K562 (cell line): ENCODE results near the gene RPS6KA2. TPM values are rescaled to one million over a fixed set of nuclear protein-coding genes. Genes with fewer than 3 reads are reported as not detected.

ENCODE experiments used
- RBBP5 ChIP-seq: fragments of 200-600 bp; sonication (generic); IDR thresholded peaks from 2 replicates; pipeline ENCODE4 v1.6.1; 2012; ENCODE audit warnings: borderline replicate concordance, mild to moderate bottlenecking, low read length, control low read depth, inconsistent platforms; ENCODE audit not compliant: insufficient read depth, poor library complexity, severe bottlenecking
- polyA plus RNA-seq, 8 experiments: library from polyadenylated mRNA; depleted of rRNA in 4 of 8; stranded (reverse) in 5 of 8; unstranded in 3 of 8; fragments of >200 nt; fragmentation: Nextera tagmentation in 2 of 8; fragmentation: Illumina TruSeq in 1 of 8; extraction: Ambion mirVana in 2 of 8; extraction: Trizol in 1 of 8; gene quantifications; 2 replicates each; pipeline versions ENCODE4 v1.2.1 to v1.2.3, GENCODE V29; 2011 to 2014; ENCODE audit warnings: inconsistent platforms in 1 of 8, missing spikeins in 1 of 8
- total RNA-seq, 7 experiments: library from RNA; depleted of rRNA in 6 of 7; stranded (reverse); fragments of >200 nt in 6 of 7; fragmentation: Illumina TruSeq in 2 of 7; extraction: Trizol in 2 of 7; gene quantifications; 2 replicates each; pipeline versions ENCODE4 v1.2.1 to v1.2.3, GENCODE V29; 2011 to 2021; ENCODE audit warnings: low replicate concordance in 1 of 7
- TF ChIP-seq, protein P1 (sequence below), 2 experiments: fragments of 450-650 bp; IDR thresholded peaks; 2 replicates each; pipeline ENCODE4 v1.6.1; 2016; ENCODE audit warnings: mild to moderate bottlenecking in 2 of 2, borderline replicate concordance in 1 of 2, low read depth in 1 of 2, moderate library complexity in 1 of 2

Gene RPS6KA2
- total and polyA plus RNA-seq, 9 of the 15 experiments (the other 6 are each of a cell fraction or from before 2014, with no cell fraction given) = 0.29 to 1.00 (median 0.53) TPM

- TF ChIP-seq, protein P1, sequence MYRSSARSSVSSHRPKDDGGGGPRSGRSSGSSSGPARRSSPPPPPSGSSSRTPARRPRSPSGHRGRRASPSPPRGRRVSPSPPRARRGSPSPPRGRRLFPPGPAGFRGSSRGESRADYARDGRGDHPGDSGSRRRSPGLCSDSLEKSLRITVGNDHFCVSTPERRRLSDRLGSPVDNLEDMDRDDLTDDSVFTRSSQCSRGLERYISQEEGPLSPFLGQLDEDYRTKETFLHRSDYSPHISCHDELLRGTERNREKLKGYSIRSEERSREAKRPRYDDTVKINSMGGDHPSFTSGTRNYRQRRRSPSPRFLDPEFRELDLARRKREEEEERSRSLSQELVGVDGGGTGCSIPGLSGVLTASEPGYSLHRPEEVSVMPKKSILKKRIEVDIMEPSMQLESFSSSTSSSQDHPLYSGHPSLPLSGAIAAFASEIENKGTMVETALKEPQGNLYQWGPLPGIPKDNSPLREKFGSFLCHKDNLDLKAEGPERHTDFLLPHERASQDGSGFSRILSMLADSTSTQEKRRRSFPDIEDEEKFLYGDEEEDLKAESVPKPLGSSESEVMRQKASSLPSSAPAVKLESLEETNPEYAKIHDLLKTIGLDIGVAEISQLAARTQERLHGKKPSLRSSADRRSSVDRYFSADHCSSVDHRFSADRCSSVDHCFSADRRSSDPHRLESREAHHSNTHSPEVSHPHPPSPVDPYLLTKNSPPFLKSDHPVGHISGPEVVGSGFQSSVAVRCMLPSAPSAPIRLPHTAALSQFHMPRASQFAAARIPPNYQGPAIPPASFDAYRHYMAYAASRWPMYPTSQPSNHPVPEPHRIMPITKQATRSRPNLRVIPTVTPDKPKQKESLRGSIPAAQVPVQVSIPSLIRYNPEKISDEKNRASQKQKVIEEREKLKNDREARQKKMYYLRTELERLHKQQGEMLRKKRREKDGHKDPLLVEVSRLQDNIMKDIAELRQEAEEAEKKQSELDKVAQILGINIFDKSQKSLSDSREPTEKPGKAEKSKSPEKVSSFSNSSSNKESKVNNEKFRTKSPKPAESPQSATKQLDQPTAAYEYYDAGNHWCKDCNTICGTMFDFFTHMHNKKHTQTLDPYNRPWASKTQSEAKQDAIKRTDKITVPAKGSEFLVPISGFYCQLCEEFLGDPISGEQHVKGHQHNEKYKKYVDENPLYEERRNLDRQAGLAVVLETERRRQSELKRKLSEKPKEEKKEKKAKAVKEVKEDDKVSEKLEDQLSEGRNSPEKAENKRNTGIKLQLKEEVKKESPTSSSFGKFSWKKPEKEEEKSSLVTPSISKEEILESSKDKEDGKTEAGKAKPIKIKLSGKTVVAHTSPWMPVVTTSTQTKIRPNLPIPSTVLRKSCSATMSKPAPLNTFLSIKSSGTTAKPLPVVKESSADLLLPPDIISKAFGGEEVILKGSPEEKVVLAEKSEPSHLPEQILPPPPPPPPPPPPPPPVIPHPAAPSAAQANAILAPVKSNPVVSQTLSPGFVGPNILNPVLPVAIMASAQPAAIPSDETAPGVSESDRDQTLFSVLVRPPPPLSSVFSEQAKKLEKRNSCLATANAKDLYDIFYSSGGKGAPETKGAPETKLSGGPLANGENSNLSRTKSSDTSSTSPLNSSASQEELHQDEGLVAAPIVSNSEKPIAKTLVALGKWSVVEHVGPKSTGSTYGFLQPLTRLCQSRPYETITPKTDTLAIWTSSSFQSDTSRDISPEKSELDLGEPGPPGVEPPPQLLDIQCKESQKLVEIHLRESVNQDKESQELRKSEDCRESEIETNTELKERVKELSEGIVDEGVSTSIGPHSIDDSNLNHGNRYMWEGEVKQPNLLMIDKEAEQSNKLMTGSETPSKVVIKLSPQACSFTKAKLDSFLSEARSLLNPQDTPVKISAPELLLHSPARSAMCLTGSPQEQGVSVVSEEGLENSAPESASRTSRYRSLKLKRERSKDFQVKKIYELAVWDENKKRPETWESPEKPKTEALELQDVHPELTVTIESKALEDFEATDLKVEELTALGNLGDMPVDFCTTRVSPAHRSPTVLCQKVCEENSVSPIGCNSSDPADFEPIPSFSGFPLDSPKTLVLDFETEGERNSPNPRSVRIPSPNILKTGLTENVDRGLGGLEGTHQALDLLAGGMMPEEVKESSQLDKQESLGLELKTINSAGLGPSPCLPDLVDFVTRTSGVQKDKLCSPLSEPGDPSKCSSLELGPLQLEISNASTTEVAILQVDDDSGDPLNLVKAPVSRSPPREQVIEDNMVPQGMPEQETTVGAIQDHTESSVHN (IDR thresholded peaks at IDR 0.05; ENCODE audit: borderline replicate concordance in 1 of 2, low read depth in 1 of 2) = no peak
- no peak for TF ChIP-seq RBBP5
- TF ChIP-seq, all 486 proteins: peak for 0
Observed at GRCh38 chr6:166617359-166617758, 9.7 kb downstream of the RPS6KA2 start (continued).
